Inflammatory macrophage treated with lipopolysaccharide for 1 hour (primary cell): ENCODE results near the gene IST1.

Experiments
- DNase-seq, 2 donors: peaks; one replicate each; pipeline ENCODE4 v3.0.0-alpha.2; 2020 to 2022

Gene IST1

DNA sequence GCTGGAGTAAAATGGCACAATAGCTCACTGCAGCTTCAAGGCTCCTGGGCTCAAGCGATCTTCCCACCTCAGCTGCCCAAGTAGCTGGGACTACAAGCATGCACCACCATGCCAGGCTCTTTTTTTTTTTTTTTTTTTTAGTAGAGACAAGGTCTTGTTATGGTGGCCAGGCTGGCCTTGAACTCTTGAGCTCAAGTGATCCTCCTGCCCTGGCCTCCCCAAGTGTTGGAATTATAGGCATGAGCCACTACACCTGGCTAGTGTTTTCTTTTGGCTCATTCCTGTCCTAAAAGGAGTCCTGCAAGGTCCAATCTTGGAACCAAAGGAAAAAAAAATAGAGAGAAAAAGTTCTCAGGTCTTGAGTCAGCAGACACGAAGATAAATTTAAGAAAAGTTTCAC is 74.0 kb downstream of the IST1 start:
- no peak for DNase-seq

DNA sequence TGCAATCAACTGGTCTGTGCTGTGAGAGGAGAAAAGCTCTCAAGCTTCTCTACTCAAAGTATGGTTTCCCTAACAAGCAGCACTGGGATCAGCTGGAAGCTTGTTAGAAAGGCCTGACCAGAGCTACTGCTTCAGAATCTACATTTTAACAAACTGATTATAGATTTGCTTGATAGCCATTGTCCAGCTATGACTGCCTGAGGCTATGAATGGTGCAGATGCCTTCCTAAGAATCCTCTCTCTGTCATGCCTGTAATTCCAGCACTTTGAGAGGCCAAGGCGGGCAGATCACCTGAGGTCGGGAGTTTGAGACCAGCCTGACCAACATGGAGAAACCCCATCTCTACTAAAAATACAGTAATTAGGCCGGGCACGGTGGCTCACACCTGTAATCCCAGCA is 76.2 kb downstream of the IST1 start:
- DNase-seq: no peak

DNA sequence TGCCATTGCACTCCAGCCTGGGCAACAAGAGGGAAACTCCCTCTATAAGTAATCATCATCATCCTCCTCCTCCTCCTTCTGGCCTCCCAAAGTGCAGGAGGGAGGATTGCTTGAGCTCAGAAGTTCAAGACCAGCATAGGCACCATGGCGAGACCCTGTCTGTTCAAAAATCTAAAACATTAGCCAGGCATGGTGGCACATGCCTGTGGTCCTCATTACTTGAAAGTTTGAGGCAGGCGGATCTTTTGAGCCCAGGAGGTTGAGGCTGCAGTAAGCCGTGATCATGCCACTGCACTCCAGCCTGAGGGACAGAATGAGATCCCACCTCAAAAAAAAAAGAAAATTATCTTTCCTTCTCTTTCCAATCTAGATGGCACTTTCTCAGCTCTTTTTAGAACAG is 77.0 kb downstream of the IST1 start:
- no peak for DNase-seq

DNA sequence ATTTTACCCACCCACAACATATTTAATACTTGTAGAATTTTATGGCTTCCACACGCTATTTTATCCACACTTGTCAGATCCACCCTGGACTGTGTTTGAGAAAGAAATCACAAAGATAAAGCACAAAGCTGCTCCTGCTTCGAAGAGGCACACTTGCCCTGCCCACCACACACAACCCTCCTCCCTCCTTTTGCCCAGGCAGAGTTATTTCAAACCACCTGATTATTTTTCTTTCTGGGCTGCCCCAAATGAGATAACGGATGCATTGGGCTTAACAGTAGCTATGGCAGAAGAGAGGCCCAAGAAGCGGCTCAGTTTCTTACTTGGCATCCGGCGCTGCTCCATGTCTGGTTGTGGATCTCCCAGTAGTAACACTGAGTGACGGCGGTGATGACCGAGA is 77.7 kb downstream of the IST1 start:
- no peak for DNase-seq

DNA sequence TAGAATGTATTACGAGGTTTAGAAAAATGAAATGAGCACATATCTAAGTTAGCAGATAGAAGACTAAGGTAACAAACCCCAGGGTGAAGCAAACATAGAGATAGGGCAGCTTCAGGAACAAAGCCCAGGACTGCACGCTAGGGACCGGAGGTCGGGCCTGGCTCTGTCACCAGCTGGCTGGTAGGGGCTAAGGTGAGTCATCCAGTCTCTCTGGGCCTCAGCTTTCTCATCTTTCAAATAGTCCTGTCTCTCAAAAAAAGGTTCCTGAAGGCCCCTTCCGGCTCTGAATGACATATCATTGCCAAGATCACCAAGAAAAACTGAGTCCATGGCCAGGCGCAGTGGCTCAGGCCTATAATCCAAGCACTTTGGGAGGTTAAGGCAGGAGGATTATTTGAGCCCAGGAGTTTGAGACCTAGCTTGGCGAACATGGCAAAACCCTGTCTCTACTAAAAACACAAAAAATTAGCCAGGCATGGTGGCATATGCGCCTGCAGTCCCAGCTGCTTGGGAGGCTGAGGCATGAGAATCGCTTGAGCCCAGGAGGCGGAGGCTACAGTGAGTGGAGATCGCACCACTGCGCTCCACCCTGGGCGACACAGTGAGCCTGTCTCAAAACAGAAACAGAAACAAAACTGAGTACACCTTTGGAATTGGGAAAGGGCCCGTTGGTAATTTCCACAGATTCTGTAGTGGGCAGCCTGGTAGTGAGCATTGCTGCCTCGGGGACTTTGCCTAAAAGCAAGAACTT is 78.9 kb downstream of the IST1 start:
- no peak for DNase-seq
